ENCODE results near the gene POT1. TPM values are rescaled to one million over a fixed set of nuclear protein-coding genes. Genes with fewer than 3 reads are reported as not detected.

POT1 gene
- total RNA-seq, 1 experiment from 2014 or later, result 20.2 TPM

DNA sequence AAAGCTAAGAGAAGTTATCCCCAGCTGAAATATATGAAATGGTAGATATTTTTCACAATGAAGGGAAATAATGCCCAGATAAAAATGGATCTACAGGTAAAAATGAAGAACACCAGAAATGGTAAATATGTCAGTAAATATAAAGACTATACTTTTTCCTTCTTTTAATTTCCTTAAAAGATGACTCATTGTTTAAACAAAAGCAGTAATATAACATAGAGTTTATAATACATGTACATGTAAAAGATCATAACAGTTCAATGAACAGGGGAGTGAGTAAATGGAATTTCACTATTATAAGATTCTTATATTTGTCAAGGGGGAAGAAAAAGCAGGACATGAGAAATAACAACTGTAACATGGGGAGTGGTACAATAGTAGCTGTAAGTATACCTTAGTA, 7.4 kb downstream of the POT1 start:
- Mint-ChIP-seq H3K4me3 (no peak overlapping the region), H3K9me3 (no peaks in the 10 kb centered on the region), H3K27me3 (ENCODE audit: low read depth) (no peaks in the 10 kb centered on the region), H3K36me3 (peaks cover 2% of the 10 kb centered on the region; the same call in 1 of the 2 replicates), H3K4me1 (peaks cover 4% of the 10 kb centered on the region; the same call in 1 of the 2 replicates), H3K27ac (no peak overlapping the region)
- no peak for TF ChIP-seq NR1H2 (CRISPR knock-in tag; IDR thresholded peaks at IDR 0.05)
- no peak for TF ChIP-seq GTF2I (CRISPR knock-in tag; conservative IDR thresholded peaks at IDR 0.05)
- TF ChIP-seq NR3C1 (CRISPR knock-in tag; conservative IDR thresholded peaks at IDR 0.05; ENCODE audit: low read depth), result no peak
- DNase-seq (ENCODE audit: low spot score) (no peak), ATAC-seq (no peak)
- POLR2A ChIA-PET, result no interaction called here
- CTCF ChIA-PET, result interaction anchor here (1.0 kb wide), 1 partner anchor 75 kb away, joined by 3 read pairs; no protein-coding TSS in a partner anchor

GRCh38 chr7:124919841-124920240, 9.8 kb downstream of the POT1 start:
- CTCF ChIA-PET, result no interaction called here
- DNase-seq (ENCODE audit: low spot score) (no peak), ATAC-seq (no peak)
- Mint-ChIP-seq H3K27ac (no peak overlapping the region), H3K27me3 (ENCODE audit: low read depth) (no peaks in the 10 kb centered on the region), H3K36me3 (no peaks in the 10 kb centered on the region), H3K4me1 (peaks cover 4% of the 10 kb centered on the region; the same call in 1 of the 2 replicates), H3K9me3 (no peaks in the 10 kb centered on the region), H3K4me3 (no peak overlapping the region)
- TF ChIP-seq, protein P1, sequence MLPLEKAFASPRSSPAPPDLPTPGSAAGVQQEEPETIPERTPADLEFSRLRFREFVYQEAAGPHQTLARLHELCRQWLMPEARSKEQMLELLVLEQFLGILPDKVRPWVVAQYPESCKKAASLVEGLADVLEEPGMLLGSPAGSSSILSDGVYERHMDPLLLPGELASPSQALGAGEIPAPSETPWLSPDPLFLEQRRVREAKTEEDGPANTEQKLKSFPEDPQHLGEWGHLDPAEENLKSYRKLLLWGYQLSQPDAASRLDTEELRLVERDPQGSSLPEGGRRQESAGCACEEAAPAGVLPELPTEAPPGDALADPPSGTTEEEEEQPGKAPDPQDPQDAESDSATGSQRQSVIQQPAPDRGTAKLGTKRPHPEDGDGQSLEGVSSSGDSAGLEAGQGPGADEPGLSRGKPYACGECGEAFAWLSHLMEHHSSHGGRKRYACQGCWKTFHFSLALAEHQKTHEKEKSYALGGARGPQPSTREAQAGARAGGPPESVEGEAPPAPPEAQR (CRISPR knock-in tag; IDR thresholded peaks at IDR 0.05), result no peak
- no peak for TF ChIP-seq GABPB1 (CRISPR knock-in tag; IDR thresholded peaks at IDR 0.05)
- TF ChIP-seq, protein P2, sequence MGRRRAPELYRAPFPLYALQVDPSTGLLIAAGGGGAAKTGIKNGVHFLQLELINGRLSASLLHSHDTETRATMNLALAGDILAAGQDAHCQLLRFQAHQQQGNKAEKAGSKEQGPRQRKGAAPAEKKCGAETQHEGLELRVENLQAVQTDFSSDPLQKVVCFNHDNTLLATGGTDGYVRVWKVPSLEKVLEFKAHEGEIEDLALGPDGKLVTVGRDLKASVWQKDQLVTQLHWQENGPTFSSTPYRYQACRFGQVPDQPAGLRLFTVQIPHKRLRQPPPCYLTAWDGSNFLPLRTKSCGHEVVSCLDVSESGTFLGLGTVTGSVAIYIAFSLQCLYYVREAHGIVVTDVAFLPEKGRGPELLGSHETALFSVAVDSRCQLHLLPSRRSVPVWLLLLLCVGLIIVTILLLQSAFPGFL (CRISPR knock-in tag; IDR thresholded peaks at IDR 0.05; ENCODE audit: borderline replicate concordance), result no peak
- POLR2A ChIA-PET, result no interaction called here

DNA sequence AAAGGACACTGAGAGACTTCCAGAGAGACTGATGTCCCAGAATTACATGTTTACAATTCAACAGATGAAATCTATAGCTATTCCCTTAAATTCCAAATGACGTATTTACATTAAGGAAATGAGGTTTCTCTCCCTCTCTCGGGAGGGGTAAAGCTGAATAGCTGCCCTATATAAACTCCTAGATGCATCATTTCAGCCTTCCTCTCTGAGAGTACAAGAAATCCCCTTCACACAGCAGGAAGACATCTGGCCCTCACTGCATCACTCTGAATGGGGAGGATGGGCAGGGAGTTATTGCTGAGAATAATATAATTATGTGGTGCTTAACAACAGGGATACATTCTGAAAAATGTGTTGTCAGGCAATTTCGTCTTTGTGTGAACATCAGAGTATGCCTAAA, 11.0 kb downstream of the POT1 start:
- Mint-ChIP-seq H3K4me3 (no peak overlapping the region), H3K36me3 (no peaks in the 10 kb centered on the region), H3K27me3 (ENCODE audit: low read depth) (no peaks in the 10 kb centered on the region), H3K4me1 (peaks cover 4% of the 10 kb centered on the region; the same call in 1 of the 2 replicates), H3K27ac (no peak overlapping the region), H3K9me3 (no peaks in the 10 kb centered on the region)
- DNase-seq (ENCODE audit: low spot score) (no peak), ATAC-seq (no peak)
- POLR2A ChIA-PET, result no interaction called here
- CTCF ChIA-PET, result no interaction called here
- TF ChIP-seq, protein P1 (CRISPR knock-in tag; IDR thresholded peaks at IDR 0.05), result no peak
- TF ChIP-seq ARID4B (CRISPR knock-in tag; IDR thresholded peaks at IDR 0.05; ENCODE audit: borderline replicate concordance), result no peak
- no peak for TF ChIP-seq ZNF232 (CRISPR knock-in tag; IDR thresholded peaks at IDR 0.05)
- no peak for TF ChIP-seq TEAD1 (CRISPR knock-in tag; IDR thresholded peaks at IDR 0.05)
- TF ChIP-seq SMAD3 (CRISPR knock-in tag; IDR thresholded peaks at IDR 0.05; ENCODE audit: borderline replicate concordance), result no peak
- TF ChIP-seq ESRRA (CRISPR knock-in tag; IDR thresholded peaks at IDR 0.05; ENCODE audit: borderline replicate concordance), result no peak

Data from WTC11 (cell line).